HepG2 (cell line): ENCODE results near the gene TAF1C. TPM values are rescaled to one million over a fixed set of nuclear protein-coding genes. Genes with fewer than 3 reads are reported as not detected.
A peak's percentile ranks its signal among the peaks of the same experiment; 100 is the strongest.

Experiments
- ATAC-seq: fragments of 200-7000 bp; cut with Tn5 transposase; 3 replicates; pipeline ENCODE4 v1.9.1; 2020; ENCODE audit warnings: mild to moderate bottlenecking, moderate library complexity
- BruUV-seq: library from RNA; stranded (reverse); fragments of 400-500 nt; replicated peaks from 2 replicates; lab custom pipeline; 2021; lab: Mats Ljungman, UMichigan
- CTCF ChIA-PET: fragments of 300-600 bp; formaldehyde crosslinking; extraction: SDS; loops from one replicate; lab custom pipeline; 2021; ENCODE audit warnings: low total read pairs, inconsistent platforms, low intra/inter-chr PET ratio; lab: Yijun Ruan, JAX
- POLR2A ChIA-PET: fragments of 350-600 bp; sonication (Branson Sonifier 250); formaldehyde crosslinking; loops from one replicate; lab custom pipeline; 2020; ENCODE audit warnings: antibody characterized with exemption, inconsistent platforms; lab: Yijun Ruan, JAX
- DNase-seq: peaks from one replicate; pipeline ENCODE4 v3.0.0-alpha.2; 2015; ENCODE audit warnings: low spot score
- FAIRE-seq: peaks from 3 replicates; lab custom pipeline; 2011; peaks lifted over from hg19 to GRCh38; lab: Jason Lieb, UNC
- H2AFZ ChIP-seq: one replicate; pipeline ENCODE4 v1.6.1; 2011; ENCODE audit warnings: low read length, inconsistent platforms
- H3K27ac ChIP-seq: fragments of 300-600 bp; 3 replicates; pipeline ENCODE4 v1.8.0; 2011; ENCODE audit warnings: mixed run types, mild to moderate bottlenecking, mixed read lengths, low read length, inconsistent platforms; ENCODE audit not compliant: insufficient read depth; ENCODE audit errors: extremely low read length
- H3K27me3 ChIP-seq, 2 experiments: fragments of 200-600 bp in 1 of 2; 2 replicates in 1 of 2; 3 replicates in 1 of 2; pipeline versions ENCODE4 v1.6.0 to v1.8.0; 2011; ENCODE audit warnings: low read length in 2 of 2, mild to moderate bottlenecking in 2 of 2, moderate library complexity in 2 of 2, inconsistent platforms in 1 of 2; ENCODE audit not compliant: insufficient read depth in 2 of 2, control insufficient read depth in 1 of 2
- H3K36me3 ChIP-seq, 2 experiments: fragments of 200-600 bp in 1 of 2; replicated peaks in 1 of 2; 2 replicates in 1 of 2; 3 replicates in 1 of 2; pipeline versions ENCODE4 v1.5.1 to v1.8.0; 2011; ENCODE audit warnings: low read length in 2 of 2, inconsistent platforms in 1 of 2; ENCODE audit not compliant: insufficient read depth in 2 of 2, control insufficient read depth in 1 of 2
- H3K4me1 ChIP-seq: 2 replicates; pipeline ENCODE4 v1.5.1; 2012; ENCODE audit warnings: low read length, inconsistent platforms; ENCODE audit not compliant: insufficient read depth
- H3K4me2 ChIP-seq: 2 replicates; pipeline ENCODE4 v1.6.0; 2011; ENCODE audit warnings: low read depth, low read length, inconsistent platforms
- H3K4me3 ChIP-seq, 3 experiments: fragments of 200-600 bp in 1 of 3; sonication (generic), shearing (Covaris generic) in 1 of 3; replicated peaks in 1 of 3; 2 replicates each; pipeline ENCODE4 v1.5.1; 2011 to 2016; ENCODE audit warnings: low read length in 3 of 3, inconsistent platforms in 2 of 3, low read depth in 2 of 3, mild to moderate bottlenecking in 2 of 3, control low read depth in 1 of 3, mixed read lengths in 1 of 3; ENCODE audit not compliant: insufficient read depth in 1 of 3
- H3K79me2 ChIP-seq: one replicate; pipeline ENCODE4 v1.6.1; 2011; ENCODE audit warnings: low read length, inconsistent platforms; ENCODE audit not compliant: insufficient read depth
- H3K9ac ChIP-seq: 2 replicates; pipeline ENCODE4 v1.6.0; 2011; ENCODE audit warnings: mild to moderate bottlenecking, low read depth, low read length, inconsistent platforms; ENCODE audit not compliant: insufficient read depth
- H3K9me3 ChIP-seq: 2 replicates; pipeline ENCODE4 v1.5.1; 2012; ENCODE audit warnings: mild to moderate bottlenecking, low read length
- H4K20me1 ChIP-seq: 2 replicates; pipeline ENCODE4 v1.6.0; 2011; ENCODE audit warnings: inconsistent platforms, mild to moderate bottlenecking, low read length, moderate library complexity; ENCODE audit not compliant: insufficient read depth
- ARNT2 ChIP-seq: sonication (generic); formaldehyde crosslinking; IDR thresholded peaks from 2 replicates; pipeline ENCODE4 v1.8.0; 2022; ENCODE audit warnings: mild to moderate bottlenecking, low read depth, missing genetic modification reagents, moderate library complexity
- CHCHD3 ChIP-seq: sonication (generic); formaldehyde crosslinking; IDR thresholded peaks from 2 replicates; pipeline ENCODE4 v1.8.0; 2022; ENCODE audit warnings: mild to moderate bottlenecking, missing genetic modification reagents, moderate library complexity
- FOSL2 ChIP-seq: sonication (generic); formaldehyde crosslinking; IDR thresholded peaks from 2 replicates; pipeline ENCODE4 v1.4.0; 2020; ENCODE audit warnings: missing genetic modification reagents
- MAX ChIP-seq: IDR thresholded peaks from 2 replicates; pipeline ENCODE4 v1.6.1; 2012; ENCODE audit warnings: inconsistent platforms
- MNT ChIP-seq: fragments of 450-650 bp; IDR thresholded peaks from 2 replicates; pipeline ENCODE4 v1.6.1; 2016
- SPEN ChIP-seq: sonication (generic); formaldehyde crosslinking; IDR thresholded peaks from 2 replicates; pipeline ENCODE4 v1.5.1; 2020; ENCODE audit warnings: low read depth, mild to moderate bottlenecking, missing genetic modification reagents
- TAF15 ChIP-seq: fragments of 200-400 bp; formaldehyde crosslinking; IDR thresholded peaks from one replicate; pipeline ENCODE4 v1.6.1; 2018; ENCODE audit warnings: mild to moderate bottlenecking, low read depth, low read length; ENCODE audit not compliant: poor library complexity, severe bottlenecking
- ZNF782 ChIP-seq: sonication (generic); formaldehyde crosslinking; IDR thresholded peaks from 2 replicates; pipeline ENCODE4 v1.4.0; 2020; ENCODE audit warnings: missing genetic modification reagents, mild to moderate bottlenecking, borderline replicate concordance
- ZNF788 ChIP-seq: sonication (generic); formaldehyde crosslinking; IDR thresholded peaks from 2 replicates; pipeline ENCODE4 v1.5.0; 2020; ENCODE audit warnings: mild to moderate bottlenecking, missing genetic modification reagents, borderline replicate concordance
- whole genome bisulfite sequencing: methylation state at CpG from one replicate; pipeline ENCODE4 v1.1.6; 2017; ENCODE audit warnings: low lambda C conversion rate; 5-methylcytosine and 5-hydroxymethylcytosine counted together
- in situ Hi-C: cut with HindIII; loops from 2 replicates; pipeline ENCODE4 v1.10.0; 2017; ENCODE audit warnings: low pct_unique_long_range_greater_than_20kb; ENCODE audit not compliant: extremely low pct_ligation_motif_present
- intact Hi-C: fragments of 100-400 bp; cut with micrococcal nuclease; formaldehyde crosslinking; loops from one replicate; pipeline ENCODE4 v1.10.0; 2022; ENCODE audit not compliant: unreplicated experiment
- polyA plus RNA-seq, 8 experiments: library from polyadenylated mRNA; depleted of rRNA in 3 of 8; stranded (reverse) in 7 of 8; unstranded in 1 of 8; fragments of >200 nt; fragmentation: Illumina TruSeq in 4 of 8; extraction: Trizol in 4 of 8; gene quantifications; 2 replicates each; pipeline versions ENCODE4 v1.2.1 to v1.2.3, GENCODE V29; 2011 to 2016; ENCODE audit warnings: low read depth in 4 of 8, missing spikeins in 1 of 8, mixed read lengths in 1 of 8; ENCODE audit not compliant: insufficient read depth in 1 of 8
- total RNA-seq, 5 experiments: library from RNA; depleted of rRNA; stranded (reverse); fragments of >200 nt; fragmentation: Illumina TruSeq; extraction: Trizol; gene quantifications; 2 replicates each; pipeline ENCODE4 v1.2.3, GENCODE V29; 2016; ENCODE audit warnings: low read depth in 1 of 5

Gene TAF1C
- total and polyA plus RNA-seq, 2 of the 13 experiments (the other 11 are each of a cell fraction or from before 2014, with no cell fraction given), result 15.6 to 20.8 TPM

- Histone ChIP-seq H3K36me3 (no peaks in the 10 kb centered on the region), H3K4me1 (no peaks in the 10 kb centered on the region), H3K9me3 (no peaks in the 10 kb centered on the region), H3K9ac (no peak overlapping the region), H3K27ac (no peak overlapping the region), H3K27me3 (peaks cover 25 to 77% of the 10 kb centered on the region in 2 experiments; a peak in 4 of 5 replicates), H3K4me3 (no peak overlapping the region), H4K20me1 (no peaks in the 10 kb centered on the region), H2AFZ (no peak overlapping the region), H3K79me2 (no peaks in the 10 kb centered on the region), H3K4me2 (no peak overlapping the region)
- ChIA-PET POLR2A (no interaction called here), CTCF (no interaction called here)
- ATAC-seq (peak; percentile 6), DNase-seq (no peak), FAIRE-seq (no peak)
- 42% methylated on average over 12 of the region's 38 CpGs for WGBS
- BruUV-seq, result no TSS peak
- intact Hi-C loops (loop anchor here (5.0 kb wide), 1 partner anchor 533 kb away; no protein-coding TSS in a partner anchor), in situ Hi-C loops (loop anchor here (25.0 kb wide), 1 partner anchor 233 kb away; the partner anchor contains the start of genes NECAB2 and OSGIN1)
- TF ChIP-seq ZNF782 (CRISPR knock-in tag), result 0 out of 2 replicates have a peak, but pooled peaks have one; percentile 28
- no peak for TF ChIP-seq FOSL2 (CRISPR knock-in tag)
- TF ChIP-seq SPEN, result 0 out of 2 replicates have a peak, but pooled peaks have one; percentile 19
- peak; percentile 37 for TF ChIP-seq MNT
- TF ChIP-seq ARNT2 (CRISPR knock-in tag), result no peak
- peak; percentile 53; the same call in 1 of the 2 replicates for TF ChIP-seq MAX
- TF ChIP-seq ZNF788 (CRISPR knock-in tag), result 0 out of 2 replicates have a peak, but pooled peaks have one; percentile 11
- peak; percentile 40; the same call in 1 of the 2 replicates for TF ChIP-seq CHCHD3 (CRISPR knock-in tag)
- TF ChIP-seq TAF15, result peak; percentile 8
These were observed 8.6 kb upstream of the TAF1C start for GRCh38 chr16:84195201-84196093.
